Right atrium auricular region (tissue), 2 donors: ENCODE results near the gene CNDP1. TPM values are rescaled to one million over a fixed set of nuclear protein-coding genes. Genes with fewer than 3 reads are reported as not detected.

Experiments used
- DNase-seq: peaks from one replicate; pipeline ENCODE4 v3.0.0-alpha.2; 2019; ENCODE audit warnings: low spot score
- H3K27ac ChIP-seq, 2 donors: fragments of 200-600 bp; sonication (generic); 1 replicate in 1 of 2; 2 replicates in 1 of 2; pipeline ENCODE4 v1.5.1; 2016 to 2019
- H3K27me3 ChIP-seq, 2 donors: fragments of 200-600 bp; sonication (generic); one replicate each; pipeline versions ENCODE4 v1.5.1 to v1.6.0; 2017 to 2019
- H3K36me3 ChIP-seq: fragments of 200-600 bp; sonication (generic); one replicate; pipeline ENCODE4 v1.5.1; 2016
- H3K4me1 ChIP-seq, 2 donors: fragments of 200-600 bp; sonication (generic); one replicate each; pipeline versions ENCODE4 v1.5.1 to v1.6.0; 2017 to 2019
- H3K4me3 ChIP-seq, 2 donors: fragments of 200-600 bp; sonication (generic); 1 replicate in 1 of 2; 2 replicates in 1 of 2; pipeline ENCODE4 v1.5.1; 2017 to 2019; ENCODE audit warnings: mild to moderate bottlenecking in 1 of 2, moderate library complexity in 1 of 2
- H3K9me3 ChIP-seq, 2 donors: fragments of 200-600 bp; sonication (generic); one replicate each; pipeline ENCODE4 v1.5.1; 2019
- total RNA-seq, 2 donors: library from RNA; depleted of rRNA; stranded (reverse); fragments of >200 nt; gene quantifications; one replicate each; pipeline ENCODE4 v1.1.0, GENCODE V29; 2016
- TF ChIP-seq, protein P1 (sequence below), 2 donors: fragments of 200-600 bp; sonication (generic); IDR thresholded peaks; one replicate each; pipeline ENCODE4 v1.5.1; 2019; ENCODE audit warnings: antibody characterized with exemption in 2 of 2

The CNDP1 gene
- total RNA-seq, 2 donors from 2014 or later: not detected

DNA sequence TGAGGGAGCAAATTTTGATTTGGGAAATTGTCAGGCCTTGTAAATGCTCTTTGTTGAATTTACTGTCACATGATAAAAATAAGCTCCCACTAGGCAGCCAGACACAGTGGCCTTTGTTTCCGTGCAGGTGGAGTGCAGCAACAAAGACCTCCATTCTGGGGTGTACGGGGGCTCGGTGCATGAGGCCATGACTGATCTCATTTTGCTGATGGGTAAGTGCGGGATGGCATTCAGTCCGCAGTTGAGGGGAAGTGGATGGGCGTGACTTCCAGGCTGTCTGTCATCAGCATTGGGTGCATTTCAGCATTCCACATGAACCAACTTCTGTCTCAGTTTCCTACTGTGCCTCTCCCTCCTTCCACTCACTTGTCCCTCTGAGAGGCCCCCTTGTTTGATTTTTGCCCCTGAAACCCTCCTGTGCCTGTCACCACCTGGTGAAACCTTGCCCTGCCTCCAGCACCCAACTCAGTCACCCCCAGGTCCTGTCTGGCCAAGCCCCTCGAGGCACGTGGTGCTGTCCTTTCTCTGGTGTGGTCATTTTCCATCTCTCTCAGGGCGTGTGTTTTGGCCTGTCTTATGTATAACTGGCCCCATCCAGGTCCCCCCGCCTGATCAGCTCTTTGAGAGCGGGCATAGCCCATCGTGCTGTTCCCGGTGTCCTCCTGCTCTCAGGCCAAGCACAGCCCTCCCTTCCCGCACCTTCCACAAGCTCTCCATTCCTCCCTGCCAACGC, 21.8 kb upstream of the CNDP1 start:
- TF ChIP-seq, protein P1, sequence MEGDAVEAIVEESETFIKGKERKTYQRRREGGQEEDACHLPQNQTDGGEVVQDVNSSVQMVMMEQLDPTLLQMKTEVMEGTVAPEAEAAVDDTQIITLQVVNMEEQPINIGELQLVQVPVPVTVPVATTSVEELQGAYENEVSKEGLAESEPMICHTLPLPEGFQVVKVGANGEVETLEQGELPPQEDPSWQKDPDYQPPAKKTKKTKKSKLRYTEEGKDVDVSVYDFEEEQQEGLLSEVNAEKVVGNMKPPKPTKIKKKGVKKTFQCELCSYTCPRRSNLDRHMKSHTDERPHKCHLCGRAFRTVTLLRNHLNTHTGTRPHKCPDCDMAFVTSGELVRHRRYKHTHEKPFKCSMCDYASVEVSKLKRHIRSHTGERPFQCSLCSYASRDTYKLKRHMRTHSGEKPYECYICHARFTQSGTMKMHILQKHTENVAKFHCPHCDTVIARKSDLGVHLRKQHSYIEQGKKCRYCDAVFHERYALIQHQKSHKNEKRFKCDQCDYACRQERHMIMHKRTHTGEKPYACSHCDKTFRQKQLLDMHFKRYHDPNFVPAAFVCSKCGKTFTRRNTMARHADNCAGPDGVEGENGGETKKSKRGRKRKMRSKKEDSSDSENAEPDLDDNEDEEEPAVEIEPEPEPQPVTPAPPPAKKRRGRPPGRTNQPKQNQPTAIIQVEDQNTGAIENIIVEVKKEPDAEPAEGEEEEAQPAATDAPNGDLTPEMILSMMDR (IDR thresholded peaks at IDR 0.05): no peak
- H3K4me3 ChIP-seq: no peak overlapping the region
- no peaks in the 10 kb centered on the region for H3K4me1 ChIP-seq
- H3K27me3 ChIP-seq: no peaks in the 10 kb centered on the region
- DNase-seq: no peak
- peaks cover 84% of the 10 kb centered on the region for H3K36me3 ChIP-seq
- H3K9me3 ChIP-seq: no peaks in the 10 kb centered on the region
- no peak overlapping the region for H3K27ac ChIP-seq

DNA sequence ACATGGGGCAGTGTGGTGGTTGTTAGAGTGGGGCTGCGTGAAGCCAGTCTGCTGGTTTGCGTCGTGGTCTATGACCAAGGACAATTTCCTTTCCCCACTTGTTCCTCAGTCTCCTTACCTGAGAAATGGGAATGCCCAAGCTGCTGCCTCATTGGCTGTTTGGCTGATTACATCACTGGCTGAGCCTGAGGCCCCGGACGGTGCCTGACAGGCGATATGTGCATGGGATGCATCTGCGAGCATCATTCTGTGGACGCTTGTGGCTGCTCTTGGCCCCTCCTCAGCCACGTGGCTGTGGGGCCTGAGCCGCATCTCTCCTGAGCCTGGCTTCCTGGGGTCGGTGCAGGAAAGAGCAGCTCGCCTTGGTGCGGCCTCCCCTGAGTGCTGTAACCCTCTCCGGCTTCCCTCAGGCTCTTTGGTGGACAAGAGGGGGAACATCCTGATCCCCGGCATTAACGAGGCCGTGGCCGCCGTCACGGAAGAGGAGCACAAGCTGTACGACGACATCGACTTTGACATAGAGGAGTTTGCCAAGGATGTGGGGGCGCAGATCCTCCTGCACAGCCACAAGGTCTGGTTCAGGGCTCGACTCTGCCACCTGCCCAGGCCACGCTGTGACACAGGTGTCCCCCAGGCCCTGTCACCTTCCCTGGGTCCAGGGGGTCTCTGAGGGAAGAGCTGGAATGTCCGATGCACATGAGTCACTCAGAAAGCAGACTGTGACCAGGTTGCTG, 21.0 kb upstream of the CNDP1 start:
- TF ChIP-seq, protein P1 (IDR thresholded peaks at IDR 0.05): no peak
- Histone ChIP-seq H3K27ac (no peak overlapping the region), H3K4me1 (no peaks in the 10 kb centered on the region), H3K4me3 (no peak overlapping the region), H3K9me3 (no peaks in the 10 kb centered on the region), H3K27me3 (no peaks in the 10 kb centered on the region), H3K36me3 (peaks cover 82% of the 10 kb centered on the region)
- no peak for DNase-seq

DNA sequence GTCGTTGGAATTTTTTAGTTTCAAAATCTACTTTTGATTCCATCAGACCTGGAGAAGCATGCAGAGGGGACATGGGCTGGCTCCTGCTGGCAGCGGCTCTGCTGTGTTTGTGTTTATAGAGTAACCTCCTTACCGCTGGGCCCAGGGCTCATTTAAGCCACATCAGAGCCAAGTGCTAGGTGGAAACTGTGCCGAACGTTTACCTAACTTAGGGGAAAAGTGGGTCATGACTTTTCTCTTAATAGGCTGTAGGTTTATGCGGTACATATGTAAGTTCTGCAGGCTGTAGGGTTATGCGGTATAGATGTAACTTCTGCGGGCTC, 20.5 kb upstream of the CNDP1 start:
- H3K36me3 ChIP-seq: peaks cover 82% of the 10 kb centered on the region
- DNase-seq: no peak

DNA sequence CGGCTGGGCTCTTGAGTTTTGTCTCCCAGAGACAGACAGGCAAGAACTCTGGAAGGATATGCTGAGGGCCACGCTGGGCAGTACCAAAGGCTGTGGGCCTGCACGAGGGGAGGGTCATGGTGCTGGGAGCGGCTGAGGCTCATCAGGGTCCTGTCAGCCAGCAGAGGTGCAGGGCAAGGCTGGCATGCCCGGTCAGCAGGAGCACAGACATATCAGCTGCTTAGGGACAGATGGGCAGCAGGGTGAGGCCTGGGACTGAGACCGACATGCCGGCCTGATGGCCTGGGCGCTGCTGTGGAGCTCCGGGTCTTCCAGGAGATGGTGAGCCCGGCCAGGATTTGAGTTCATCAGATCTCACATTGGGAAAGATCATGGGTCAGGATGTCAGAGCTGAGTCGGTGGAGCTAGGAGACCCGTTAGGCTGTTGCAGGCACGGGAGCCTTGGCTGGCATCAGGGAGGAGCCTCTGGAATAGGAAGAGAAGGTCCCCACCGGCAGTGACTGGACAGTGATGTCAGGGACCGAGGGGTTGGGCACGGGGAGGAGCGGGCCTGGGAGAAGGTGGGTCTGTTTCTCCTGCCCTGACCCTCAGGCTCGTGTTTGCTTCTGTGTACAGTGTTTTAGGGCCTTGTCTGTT, 19.3 kb upstream of the CNDP1 start:
- TF ChIP-seq, protein P1 (IDR thresholded peaks at IDR 0.05): no peak
- Histone ChIP-seq H3K27ac (no peak overlapping the region), H3K27me3 (no peaks in the 10 kb centered on the region), H3K4me3 (no peak overlapping the region), H3K36me3 (peaks cover 84% of the 10 kb centered on the region), H3K9me3 (no peaks in the 10 kb centered on the region), H3K4me1 (no peaks in the 10 kb centered on the region)
- DNase-seq: no peak

More for the DNA sequence above, 20.5 kb upstream of the CNDP1 start:
- H3K4me1 ChIP-seq: no peaks in the 10 kb centered on the region
- TF ChIP-seq, protein P1 (IDR thresholded peaks at IDR 0.05): no peak
- no peaks in the 10 kb centered on the region for H3K27me3 ChIP-seq
- H3K4me3 ChIP-seq: no peak overlapping the region
- no peak overlapping the region for H3K27ac ChIP-seq
- H3K9me3 ChIP-seq: no peaks in the 10 kb centered on the region

DNA sequence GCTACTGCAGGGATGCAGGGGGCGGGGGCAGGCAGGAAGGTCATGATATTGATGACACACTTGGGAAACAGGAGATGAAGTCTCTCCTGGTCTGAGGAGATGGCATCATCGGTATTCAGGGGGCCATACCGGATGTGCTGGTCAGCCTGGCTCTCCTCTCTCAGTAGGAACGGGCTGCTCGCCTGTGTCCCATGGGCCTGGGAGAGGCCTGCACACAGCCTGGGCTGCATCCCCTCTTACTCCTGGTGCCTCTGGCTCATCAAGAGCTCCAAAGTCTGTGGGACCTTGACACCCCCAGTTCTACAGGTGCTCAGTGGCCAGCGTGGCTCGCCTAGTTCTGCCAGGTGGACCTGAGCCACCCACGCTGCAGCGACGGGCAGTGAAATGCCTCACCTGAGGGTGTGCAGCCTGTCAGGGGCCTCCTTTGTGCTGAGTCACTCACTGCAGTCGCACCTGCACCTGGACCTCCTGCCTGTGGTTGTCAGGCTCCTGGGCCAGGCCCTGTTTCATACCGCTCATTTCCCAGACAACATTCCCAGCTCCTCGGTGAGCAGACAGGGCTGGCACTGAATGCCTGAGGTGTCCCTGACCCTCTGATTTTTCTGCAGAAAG, 18.6 kb upstream of the CNDP1 start:
- no peak for DNase-seq
- Histone ChIP-seq H3K27me3 (no peaks in the 10 kb centered on the region), H3K9me3 (no peaks in the 10 kb centered on the region), H3K36me3 (peaks cover 84% of the 10 kb centered on the region), H3K27ac (no peak overlapping the region), H3K4me1 (no peaks in the 10 kb centered on the region), H3K4me3 (no peak overlapping the region)
- TF ChIP-seq, protein P1 (IDR thresholded peaks at IDR 0.05): no peak
